ENCODE results near the gene C3orf85.

- no peak for TF ChIP-seq POLR2A (IDR thresholded peaks at IDR 0.05)
- TF ChIP-seq, protein P1, sequence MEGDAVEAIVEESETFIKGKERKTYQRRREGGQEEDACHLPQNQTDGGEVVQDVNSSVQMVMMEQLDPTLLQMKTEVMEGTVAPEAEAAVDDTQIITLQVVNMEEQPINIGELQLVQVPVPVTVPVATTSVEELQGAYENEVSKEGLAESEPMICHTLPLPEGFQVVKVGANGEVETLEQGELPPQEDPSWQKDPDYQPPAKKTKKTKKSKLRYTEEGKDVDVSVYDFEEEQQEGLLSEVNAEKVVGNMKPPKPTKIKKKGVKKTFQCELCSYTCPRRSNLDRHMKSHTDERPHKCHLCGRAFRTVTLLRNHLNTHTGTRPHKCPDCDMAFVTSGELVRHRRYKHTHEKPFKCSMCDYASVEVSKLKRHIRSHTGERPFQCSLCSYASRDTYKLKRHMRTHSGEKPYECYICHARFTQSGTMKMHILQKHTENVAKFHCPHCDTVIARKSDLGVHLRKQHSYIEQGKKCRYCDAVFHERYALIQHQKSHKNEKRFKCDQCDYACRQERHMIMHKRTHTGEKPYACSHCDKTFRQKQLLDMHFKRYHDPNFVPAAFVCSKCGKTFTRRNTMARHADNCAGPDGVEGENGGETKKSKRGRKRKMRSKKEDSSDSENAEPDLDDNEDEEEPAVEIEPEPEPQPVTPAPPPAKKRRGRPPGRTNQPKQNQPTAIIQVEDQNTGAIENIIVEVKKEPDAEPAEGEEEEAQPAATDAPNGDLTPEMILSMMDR (IDR thresholded peaks at IDR 0.05), result no peak
These were observed 1.2 kb downstream of the C3orf85 start for GRCh38 chr3:109137761-109138160.

All from adrenal gland (tissue), 5 donors.